Brain microvascular endothelial cell (primary cell): Measurements from ENCODE around the gene SBF2.

ENCODE experiments used
- DNase-seq: peaks from one replicate; pipeline ENCODE4 v3.0.0-alpha.2; 2020
- H3K27ac ChIP-seq: fragments of 250-450 bp; sonication (Bioruptor Pico); 2 replicates; pipeline ENCODE4 v1.5.1; 2020; ENCODE audit warnings: mild to moderate bottlenecking, moderate library complexity
- H3K27me3 ChIP-seq: fragments of 250-450 bp; sonication (Bioruptor Pico); replicated peaks from 2 replicates; pipeline ENCODE4 v1.5.1; 2020; ENCODE audit warnings: mild to moderate bottlenecking
- H3K36me3 ChIP-seq: fragments of 250-450 bp; sonication (Bioruptor Pico); replicated peaks from 2 replicates; pipeline ENCODE4 v1.5.1; 2020; ENCODE audit warnings: mild to moderate bottlenecking
- H3K4me3 ChIP-seq: 2 replicates; pipeline ENCODE4 v1.5.1; 2011; ENCODE audit warnings: low read depth, mild to moderate bottlenecking, control low read depth, low read length, moderate library complexity
- CTCF ChIP-seq: IDR thresholded peaks from 2 replicates; pipeline ENCODE4 v1.5.1; 2011; ENCODE audit warnings: low read depth, mild to moderate bottlenecking, moderate library complexity, low read length, control low read depth, inconsistent platforms; ENCODE audit errors: missing control alignments
- in situ Hi-C: cut with HindIII; loops from 2 replicates; pipeline ENCODE4 v1.10.0; 2017; ENCODE audit warnings: low sequenced_read_pairs, low pct_ligation_motif_present

Gene SBF2

GRCh38 chr11:9887472-9887871 is 406.5 kb downstream of the SBF2 start:
- Histone ChIP-seq H3K4me3 (no peak overlapping the region), H3K36me3 (no peaks in the 10 kb centered on the region), H3K27ac (no peak overlapping the region), H3K27me3 (no peaks in the 10 kb centered on the region)
- TF ChIP-seq CTCF, result no peak
- in situ Hi-C loops, result no loop called here
- no peak for DNase-seq

- in situ Hi-C loops, result no loop called here
- H3K36me3 ChIP-seq, result no peaks in the 10 kb centered on the region
- TF ChIP-seq CTCF, result no peak
- no peak for DNase-seq
- no peak overlapping the region for H3K27ac ChIP-seq
- no peaks in the 10 kb centered on the region for H3K27me3 ChIP-seq
- no peak overlapping the region for H3K4me3 ChIP-seq
These were observed 407.4 kb downstream of the SBF2 start for GRCh38 chr11:9886595-9886994.

- no peak for TF ChIP-seq CTCF
- in situ Hi-C loops, result no loop called here
- DNase-seq, result no peak
- no peak overlapping the region for H3K4me3 ChIP-seq
- H3K27ac ChIP-seq, result no peak overlapping the region
- H3K36me3 ChIP-seq, result no peaks in the 10 kb centered on the region
- H3K27me3 ChIP-seq, result no peaks in the 10 kb centered on the region
These were observed 409.4 kb downstream of the SBF2 start for GRCh38 chr11:9884601-9885000.

GRCh38 chr11:9880657-9881056 is 413.4 kb downstream of the SBF2 start:
- Histone ChIP-seq H3K4me3 (no peak overlapping the region), H3K27me3 (no peaks in the 10 kb centered on the region)
- in situ Hi-C loops, result no loop called here

GRCh38 chr11:9878936-9879335 is 415.1 kb downstream of the SBF2 start:
- H3K27me3 ChIP-seq, result no peaks in the 10 kb centered on the region
- in situ Hi-C loops, result no loop called here
- H3K36me3 ChIP-seq, result no peaks in the 10 kb centered on the region
- no peak for TF ChIP-seq CTCF
- H3K4me3 ChIP-seq, result no peak overlapping the region
- no peak for DNase-seq
- H3K27ac ChIP-seq, result no peak overlapping the region

More at GRCh38 chr11:9880657-9881056, 413.4 kb downstream of the SBF2 start:
- no peak for DNase-seq
- H3K36me3 ChIP-seq, result no peaks in the 10 kb centered on the region
- TF ChIP-seq CTCF, result no peak
- H3K27ac ChIP-seq, result no peak overlapping the region

GRCh38 chr11:9876331-9876730 is 417.7 kb downstream of the SBF2 start:
- no peaks in the 10 kb centered on the region for H3K36me3 ChIP-seq
- DNase-seq, result no peak
- H3K27me3 ChIP-seq, result no peaks in the 10 kb centered on the region
- in situ Hi-C loops, result no loop called here
- H3K27ac ChIP-seq, result no peak overlapping the region
- TF ChIP-seq CTCF, result no peak
- H3K4me3 ChIP-seq, result no peak overlapping the region
